ENCODE measurements around the gene FHL1. TPM values are rescaled to one million over a fixed set of nuclear protein-coding genes. Genes with fewer than 3 reads are reported as not detected.

FHL1 gene
- total and polyA plus RNA-seq, 9 donors, result 62.0 to 508 (median 98.5) TPM

DNA sequence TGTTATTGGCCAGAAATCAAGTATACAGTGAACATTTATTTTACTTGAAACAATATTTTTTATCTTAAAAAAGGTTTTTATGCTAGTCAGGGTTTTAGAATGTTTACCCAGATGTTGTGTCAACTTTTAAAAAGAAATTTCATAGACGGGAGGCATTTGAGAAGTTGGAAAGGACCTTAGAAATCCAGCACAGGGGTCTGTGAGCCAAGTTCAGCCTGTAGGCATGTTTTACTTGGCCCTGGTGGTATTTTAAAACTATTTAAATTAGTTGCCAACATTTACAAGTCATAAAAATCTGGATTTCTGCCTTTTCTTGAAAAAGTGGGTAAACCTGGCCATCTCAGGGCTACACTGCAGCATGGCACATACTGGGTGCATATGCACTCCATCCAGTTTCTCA lies 25.5 kb upstream of the FHL1 start:
- Histone ChIP-seq H3K4me1 (ENCODE audit: insufficient read depth) (peaks cover 2% of the 10 kb centered on the region), H3K9me3 (no peaks in the 10 kb centered on the region), H3K27me3 (no peaks in the 10 kb centered on the region), H3K27ac (no peak overlapping the region), H3K4me3 (no peak overlapping the region), H3K36me3 (no peaks in the 10 kb centered on the region)
- intact Hi-C loops (cut with DNase I), result no loop called here
- no peak for DNase-seq
- 9 to 28% (median 17%) methylated on average over 1 of the region's 1 CpG for WGBS, 3 donors
- TF ChIP-seq CTCF (IDR thresholded peaks at IDR 0.05), result no peak
- TF ChIP-seq POLR2A (IDR thresholded peaks at IDR 0.05), result no peak
- TF ChIP-seq EP300 (IDR thresholded peaks at IDR 0.05), result no peak

GRCh38 chrX:136122207-136122606 lies 25.1 kb upstream of the FHL1 start:
- TF ChIP-seq EP300 (IDR thresholded peaks at IDR 0.05), result no peak
- TF ChIP-seq POLR2A (IDR thresholded peaks at IDR 0.05), result no peak
- TF ChIP-seq CTCF (IDR thresholded peaks at IDR 0.05), result no peak
- intact Hi-C loops (cut with DNase I), result no loop called here
- no peak overlapping the region for H3K27ac ChIP-seq

GRCh38 chrX:136125106-136125505 lies 22.2 kb upstream of the FHL1 start:
- WGBS, 3 donors, result 82 to 87% (median 82%) methylated on average over 11 of the region's 11 CpGs
- Histone ChIP-seq H3K36me3 (no peaks in the 10 kb centered on the region), H3K4me3 (no peak overlapping the region), H3K4me1 (ENCODE audit: insufficient read depth) (peaks cover 2% of the 10 kb centered on the region), H3K9me3 (no peaks in the 10 kb centered on the region), H3K27me3 (no peaks in the 10 kb centered on the region), H3K27ac (no peak overlapping the region)
- intact Hi-C loops (cut with DNase I), result no loop called here
- TF ChIP-seq EP300 (IDR thresholded peaks at IDR 0.05), result no peak
- TF ChIP-seq CTCF (IDR thresholded peaks at IDR 0.05), result no peak
- no peak for TF ChIP-seq POLR2A (IDR thresholded peaks at IDR 0.05)
- no peak for DNase-seq

More at GRCh38 chrX:136122207-136122606, 25.1 kb upstream of the FHL1 start:
- DNase-seq, result no peak
- Histone ChIP-seq H3K27me3 (no peaks in the 10 kb centered on the region), H3K4me1 (ENCODE audit: insufficient read depth) (peaks cover 2% of the 10 kb centered on the region), H3K4me3 (no peak overlapping the region), H3K9me3 (no peaks in the 10 kb centered on the region), H3K36me3 (no peaks in the 10 kb centered on the region)
- WGBS, 3 donors, result 45 to 67% (median 57%) methylated on average over 2 of the region's 2 CpGs

- no peak overlapping the region for H3K27ac ChIP-seq
- no peaks in the 10 kb centered on the region for H3K36me3 ChIP-seq
- intact Hi-C loops (cut with DNase I), result no loop called here
- peaks cover 2% of the 10 kb centered on the region for H3K4me1 ChIP-seq (ENCODE audit: insufficient read depth)
- H3K4me3 ChIP-seq, result no peak overlapping the region
- H3K9me3 ChIP-seq, result no peaks in the 10 kb centered on the region
- DNase-seq, result no peak
- TF ChIP-seq POLR2A (IDR thresholded peaks at IDR 0.05) (no peak), CTCF (IDR thresholded peaks at IDR 0.05) (no peak), EP300 (IDR thresholded peaks at IDR 0.05) (no peak)
- H3K27me3 ChIP-seq, result no peaks in the 10 kb centered on the region
- 54 to 72% (median 71%) methylated on average over 6 of the region's 6 CpGs for WGBS, 3 donors
Observed at GRCh38 chrX:136126371-136126770, 21.0 kb upstream of the FHL1 start.

All from ovary (tissue), 9 donors.